Panc1 (cell line): ENCODE results near the gene WFDC10A.

Experiments
- SIN3A ChIP-seq: IDR thresholded peaks from 2 replicates; pipeline ENCODE4 v1.6.1; 2012; ENCODE audit warnings: low read depth, mild to moderate bottlenecking, low read length, moderate library complexity, borderline replicate concordance; ENCODE audit not compliant: insufficient read depth
- TCF7L2 ChIP-seq: IDR thresholded peaks from 2 replicates; pipeline ENCODE4 v1.6.1; 2011; ENCODE audit warnings: mild to moderate bottlenecking, low read depth, low read length, inconsistent platforms
- TF ChIP-seq, protein P1 (sequence below): fragments of 450-650 bp; IDR thresholded peaks from 2 replicates; pipeline ENCODE4 v1.5.1; 2017; ENCODE audit warnings: mild to moderate bottlenecking
- TF ChIP-seq, protein P2 (sequence below), 2 experiments: IDR thresholded peaks; 2 replicates each; pipeline ENCODE4 v1.6.1; 2011 to 2012; ENCODE audit warnings: low read depth in 2 of 2, control low read depth in 1 of 2, low read length in 1 of 2, mild to moderate bottlenecking in 1 of 2, moderate library complexity in 1 of 2; ENCODE audit not compliant: insufficient read depth in 1 of 2

DNA sequence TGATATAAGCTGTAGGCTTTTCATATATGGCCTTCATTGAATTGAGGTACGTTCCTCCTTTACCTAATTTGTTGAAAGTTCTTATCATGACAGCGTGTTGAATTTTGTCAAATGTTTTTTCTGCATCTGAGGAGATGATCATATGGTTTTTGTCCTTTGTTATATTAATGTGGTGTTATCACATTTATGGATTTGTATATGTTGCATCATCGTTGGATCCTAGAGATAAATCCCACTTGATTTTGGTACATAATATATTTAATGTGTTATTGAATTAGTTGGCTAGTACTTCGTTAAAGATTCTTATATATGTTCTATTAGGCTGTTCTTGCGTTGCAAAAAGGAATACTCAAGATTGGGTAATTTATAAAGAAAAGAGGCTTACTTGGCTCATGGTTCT lies 10.1 kb downstream of the WFDC10A start:
- TF ChIP-seq TCF7L2 (no peak), SIN3A (no peak)
- TF ChIP-seq, protein P1, sequence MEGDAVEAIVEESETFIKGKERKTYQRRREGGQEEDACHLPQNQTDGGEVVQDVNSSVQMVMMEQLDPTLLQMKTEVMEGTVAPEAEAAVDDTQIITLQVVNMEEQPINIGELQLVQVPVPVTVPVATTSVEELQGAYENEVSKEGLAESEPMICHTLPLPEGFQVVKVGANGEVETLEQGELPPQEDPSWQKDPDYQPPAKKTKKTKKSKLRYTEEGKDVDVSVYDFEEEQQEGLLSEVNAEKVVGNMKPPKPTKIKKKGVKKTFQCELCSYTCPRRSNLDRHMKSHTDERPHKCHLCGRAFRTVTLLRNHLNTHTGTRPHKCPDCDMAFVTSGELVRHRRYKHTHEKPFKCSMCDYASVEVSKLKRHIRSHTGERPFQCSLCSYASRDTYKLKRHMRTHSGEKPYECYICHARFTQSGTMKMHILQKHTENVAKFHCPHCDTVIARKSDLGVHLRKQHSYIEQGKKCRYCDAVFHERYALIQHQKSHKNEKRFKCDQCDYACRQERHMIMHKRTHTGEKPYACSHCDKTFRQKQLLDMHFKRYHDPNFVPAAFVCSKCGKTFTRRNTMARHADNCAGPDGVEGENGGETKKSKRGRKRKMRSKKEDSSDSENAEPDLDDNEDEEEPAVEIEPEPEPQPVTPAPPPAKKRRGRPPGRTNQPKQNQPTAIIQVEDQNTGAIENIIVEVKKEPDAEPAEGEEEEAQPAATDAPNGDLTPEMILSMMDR = no peak
- TF ChIP-seq, protein P2, sequence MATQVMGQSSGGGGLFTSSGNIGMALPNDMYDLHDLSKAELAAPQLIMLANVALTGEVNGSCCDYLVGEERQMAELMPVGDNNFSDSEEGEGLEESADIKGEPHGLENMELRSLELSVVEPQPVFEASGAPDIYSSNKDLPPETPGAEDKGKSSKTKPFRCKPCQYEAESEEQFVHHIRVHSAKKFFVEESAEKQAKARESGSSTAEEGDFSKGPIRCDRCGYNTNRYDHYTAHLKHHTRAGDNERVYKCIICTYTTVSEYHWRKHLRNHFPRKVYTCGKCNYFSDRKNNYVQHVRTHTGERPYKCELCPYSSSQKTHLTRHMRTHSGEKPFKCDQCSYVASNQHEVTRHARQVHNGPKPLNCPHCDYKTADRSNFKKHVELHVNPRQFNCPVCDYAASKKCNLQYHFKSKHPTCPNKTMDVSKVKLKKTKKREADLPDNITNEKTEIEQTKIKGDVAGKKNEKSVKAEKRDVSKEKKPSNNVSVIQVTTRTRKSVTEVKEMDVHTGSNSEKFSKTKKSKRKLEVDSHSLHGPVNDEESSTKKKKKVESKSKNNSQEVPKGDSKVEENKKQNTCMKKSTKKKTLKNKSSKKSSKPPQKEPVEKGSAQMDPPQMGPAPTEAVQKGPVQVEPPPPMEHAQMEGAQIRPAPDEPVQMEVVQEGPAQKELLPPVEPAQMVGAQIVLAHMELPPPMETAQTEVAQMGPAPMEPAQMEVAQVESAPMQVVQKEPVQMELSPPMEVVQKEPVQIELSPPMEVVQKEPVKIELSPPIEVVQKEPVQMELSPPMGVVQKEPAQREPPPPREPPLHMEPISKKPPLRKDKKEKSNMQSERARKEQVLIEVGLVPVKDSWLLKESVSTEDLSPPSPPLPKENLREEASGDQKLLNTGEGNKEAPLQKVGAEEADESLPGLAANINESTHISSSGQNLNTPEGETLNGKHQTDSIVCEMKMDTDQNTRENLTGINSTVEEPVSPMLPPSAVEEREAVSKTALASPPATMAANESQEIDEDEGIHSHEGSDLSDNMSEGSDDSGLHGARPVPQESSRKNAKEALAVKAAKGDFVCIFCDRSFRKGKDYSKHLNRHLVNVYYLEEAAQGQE (IDR thresholded peaks at IDR 0.05; ENCODE audit: insufficient read depth in 1 of 2, low read depth in 2 of 2, low read length in 1 of 2) = no peak
